Tibial artery (tissue), 4 donors: ENCODE results near the gene SCPEP1.

Experiments
- DNase-seq, 2 donors: peaks; one replicate each; pipeline ENCODE4 v3.0.0-alpha.2; 2019
- H3K27ac ChIP-seq, 2 donors: fragments of 200-600 bp; sonication (generic) in 1 of 2; 1 replicate in 1 of 2; 2 replicates in 1 of 2; pipeline ENCODE4 v1.5.1; 2018 to 2019; ENCODE audit warnings: mild to moderate bottlenecking in 1 of 2
- H3K27me3 ChIP-seq, 2 donors: fragments of 200-600 bp; sonication (generic) in 1 of 2; one replicate each; pipeline versions ENCODE4 v1.5.1 to v1.6.0; 2016 to 2019
- H3K36me3 ChIP-seq, 3 donors: fragments of 200-600 bp; sonication (generic) in 2 of 3; one replicate each; pipeline ENCODE4 v1.5.1; 2016 to 2019; ENCODE audit warnings: mild to moderate bottlenecking in 2 of 3
- H3K4me1 ChIP-seq, 4 donors: fragments of 200-600 bp; sonication (generic) in 2 of 4; 1 replicate in 3 of 4; 2 replicates in 1 of 4; pipeline ENCODE4 v1.5.1; 2016 to 2019
- H3K4me3 ChIP-seq, 2 donors: fragments of 200-600 bp; sonication (generic) in 1 of 2; 1 replicate in 1 of 2; 2 replicates in 1 of 2; pipeline ENCODE4 v1.5.1; 2018 to 2019; ENCODE audit warnings: mild to moderate bottlenecking in 2 of 2
- H3K9me3 ChIP-seq, 3 donors: fragments of 200-600 bp; sonication (generic) in 1 of 3; one replicate each; pipeline ENCODE4 v1.5.1; 2016 to 2019
- CTCF ChIP-seq, 2 experiments: fragments of 200-600 bp in 1 of 2; fragments of 450-650 bp in 1 of 2; IDR thresholded peaks; one replicate each; pipeline ENCODE4 v1.5.1; 2017 to 2019; ENCODE audit warnings: antibody characterized with exemption in 2 of 2, mild to moderate bottlenecking in 1 of 2, moderate library complexity in 1 of 2
- intact Hi-C: fragments of 100-400 bp; cut with DNase I; formaldehyde crosslinking; loops from one replicate; pipeline ENCODE4 v1.15.0; 2023; ENCODE audit warnings: low total_unique reads

The SCPEP1 gene

DNA sequence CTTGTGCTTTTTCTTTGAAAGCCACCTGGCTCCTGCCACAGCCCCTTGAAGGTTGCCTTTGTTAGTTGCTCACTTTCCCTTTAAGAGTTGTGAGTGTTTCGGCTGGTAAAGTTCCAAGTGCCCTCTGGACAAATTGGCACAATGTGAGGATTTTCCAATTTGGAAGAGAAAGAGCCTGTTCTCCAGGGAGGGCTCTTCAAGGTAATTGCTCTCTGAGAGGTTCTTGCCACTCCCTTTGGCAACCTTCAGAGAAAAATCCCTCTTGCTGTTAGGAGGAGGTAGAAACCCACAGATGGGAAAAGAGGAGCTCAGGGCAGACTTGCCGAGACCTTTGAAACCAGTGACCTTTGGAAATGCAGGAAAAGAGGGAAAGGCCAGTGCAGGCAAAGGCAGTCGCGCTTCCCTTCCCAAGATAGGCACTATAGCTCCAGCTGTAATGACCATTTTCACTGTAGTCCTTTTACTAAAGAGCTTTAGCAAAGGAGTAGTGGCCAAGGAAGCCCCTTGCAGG lies 58.1 kb downstream of the SCPEP1 start:
- H3K27me3 ChIP-seq: no peaks in the 10 kb centered on the region
- intact Hi-C loops: no loop called here

GRCh38 chr17:57037411-57037810 lies 59.5 kb downstream of the SCPEP1 start:
- H3K4me3 ChIP-seq: no peak overlapping the region
- intact Hi-C loops: no loop called here
- no peak overlapping the region for H3K27ac ChIP-seq
- no peaks in the 10 kb centered on the region for H3K27me3 ChIP-seq
- TF ChIP-seq CTCF (IDR thresholded peaks at IDR 0.05): no peak
- peaks cover 0 to 39% (median 23%) of the 10 kb centered on the region in 4 donors for H3K4me1 ChIP-seq
- H3K36me3 ChIP-seq: no peaks in the 10 kb centered on the region
- DNase-seq: no peak
- H3K9me3 ChIP-seq: no peaks in the 10 kb centered on the region

More for the DNA sequence above, 58.1 kb downstream of the SCPEP1 start:
- peak overlapping the region; percentile 37 to 59 for H3K27ac ChIP-seq
- DNase-seq: no peak
- H3K9me3 ChIP-seq: no peaks in the 10 kb centered on the region
- H3K4me3 ChIP-seq: no peak overlapping the region
- TF ChIP-seq CTCF (IDR thresholded peaks at IDR 0.05): no peak
- peaks cover 0 to 53% (median 25%) of the 10 kb centered on the region in 4 donors for H3K4me1 ChIP-seq
- no peaks in the 10 kb centered on the region for H3K36me3 ChIP-seq

- Histone ChIP-seq H3K9me3 (no peaks in the 10 kb centered on the region), H3K4me1 (peaks cover 0 to 32% (median 21%) of the 10 kb centered on the region in 4 donors), H3K4me3 (no peak overlapping the region), H3K27me3 (peaks cover 0 to 3% of the 10 kb centered on the region in 2 donors), H3K36me3 (no peaks in the 10 kb centered on the region), H3K27ac (no peak overlapping the region)
- peak in 1 of 2 donors; percentile 5 for DNase-seq
- TF ChIP-seq CTCF (IDR thresholded peaks at IDR 0.05): no peak
- intact Hi-C loops: no loop called here
Observed at GRCh38 chr17:57038486-57038885, 60.6 kb downstream of the SCPEP1 start.

GRCh38 chr17:57040571-57040970 lies 62.6 kb downstream of the SCPEP1 start:
- no peak for DNase-seq
- H3K9me3 ChIP-seq: no peaks in the 10 kb centered on the region
- no peak for TF ChIP-seq CTCF (IDR thresholded peaks at IDR 0.05)
- H3K27ac ChIP-seq: no peak overlapping the region
- H3K4me3 ChIP-seq: no peak overlapping the region
- peaks cover 4 to 17% (median 10%) of the 10 kb centered on the region in 4 donors for H3K4me1 ChIP-seq
- H3K36me3 ChIP-seq: no peaks in the 10 kb centered on the region
- peaks cover 0 to 4% of the 10 kb centered on the region in 2 donors for H3K27me3 ChIP-seq
- intact Hi-C loops: no loop called here

DNA sequence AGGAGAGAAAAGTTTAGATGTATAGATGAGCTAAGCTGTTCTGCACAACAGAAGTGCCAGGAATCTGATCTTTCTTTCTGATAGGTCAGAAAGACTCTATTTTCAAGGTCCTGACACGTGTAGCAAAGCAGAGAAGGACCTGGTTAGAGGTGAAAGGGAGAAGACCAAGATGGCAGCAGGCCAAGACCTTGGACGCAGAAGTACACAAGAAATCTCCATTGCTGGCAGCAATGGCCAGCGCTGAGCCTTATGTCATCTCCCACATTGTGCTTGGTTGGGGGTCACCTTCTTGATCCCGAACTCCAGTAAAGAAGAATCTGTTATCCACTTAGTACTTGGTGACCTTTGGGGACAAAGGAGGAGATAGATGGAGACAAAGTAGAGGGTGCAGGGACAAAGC lies 65.3 kb downstream of the SCPEP1 start:
- DNase-seq: peak in 1 of 2 donors; percentile 20
- H3K27me3 ChIP-seq: peaks cover 0 to 4% of the 10 kb centered on the region in 2 donors
- intact Hi-C loops: no loop called here
- no peaks in the 10 kb centered on the region for H3K36me3 ChIP-seq
- no peak overlapping the region for H3K4me3 ChIP-seq
- no peak overlapping the region for H3K27ac ChIP-seq
- peaks cover 4 to 15% (median 10%) of the 10 kb centered on the region in 4 donors for H3K4me1 ChIP-seq
- H3K9me3 ChIP-seq: no peaks in the 10 kb centered on the region
- no peak for TF ChIP-seq CTCF (IDR thresholded peaks at IDR 0.05)
